SK-N-MC (cell line): ENCODE data around the gene ZNF862.

ENCODE experiments used
- EZH2 ChIP-seq: fragments of 200-600 bp; sonication (generic); IDR thresholded peaks from one replicate; pipeline ENCODE4 v1.6.1; 2017; ENCODE audit warnings: antibody characterized with exemption
- FOXP2 ChIP-seq: optimal IDR thresholded peaks from 2 replicates; pipeline ENCODE3; 2011; ENCODE audit warnings: mild to moderate bottlenecking, moderate library complexity; ENCODE audit not compliant: insufficient read depth; ENCODE audit errors: extremely low read length, control extremely low read depth
- POLR2AphosphoS5 ChIP-seq: IDR thresholded peaks from 2 replicates; pipeline ENCODE4 v1.6.1; 2012; ENCODE audit warnings: mild to moderate bottlenecking, low read depth, low read length, borderline replicate concordance

- no peak for TF ChIP-seq POLR2AphosphoS5
- TF ChIP-seq EZH2 = no peak
- TF ChIP-seq FOXP2 = no peak
Observed at GRCh38 chr7:149790754-149791360, 47.3 kb upstream of the ZNF862 start.
